GM12872 (cell line): Measurements from ENCODE around the gene LCP1.

Experiments used
- TF ChIP-seq, protein P1 (sequence below): IDR thresholded peaks from 3 replicates; pipeline ENCODE4 v1.5.1; 2011; ENCODE audit warnings: low read depth, mild to moderate bottlenecking, low read length, moderate library complexity; ENCODE audit not compliant: insufficient read depth

The LCP1 gene, protein sequence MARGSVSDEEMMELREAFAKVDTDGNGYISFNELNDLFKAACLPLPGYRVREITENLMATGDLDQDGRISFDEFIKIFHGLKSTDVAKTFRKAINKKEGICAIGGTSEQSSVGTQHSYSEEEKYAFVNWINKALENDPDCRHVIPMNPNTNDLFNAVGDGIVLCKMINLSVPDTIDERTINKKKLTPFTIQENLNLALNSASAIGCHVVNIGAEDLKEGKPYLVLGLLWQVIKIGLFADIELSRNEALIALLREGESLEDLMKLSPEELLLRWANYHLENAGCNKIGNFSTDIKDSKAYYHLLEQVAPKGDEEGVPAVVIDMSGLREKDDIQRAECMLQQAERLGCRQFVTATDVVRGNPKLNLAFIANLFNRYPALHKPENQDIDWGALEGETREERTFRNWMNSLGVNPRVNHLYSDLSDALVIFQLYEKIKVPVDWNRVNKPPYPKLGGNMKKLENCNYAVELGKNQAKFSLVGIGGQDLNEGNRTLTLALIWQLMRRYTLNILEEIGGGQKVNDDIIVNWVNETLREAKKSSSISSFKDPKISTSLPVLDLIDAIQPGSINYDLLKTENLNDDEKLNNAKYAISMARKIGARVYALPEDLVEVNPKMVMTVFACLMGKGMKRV

DNA sequence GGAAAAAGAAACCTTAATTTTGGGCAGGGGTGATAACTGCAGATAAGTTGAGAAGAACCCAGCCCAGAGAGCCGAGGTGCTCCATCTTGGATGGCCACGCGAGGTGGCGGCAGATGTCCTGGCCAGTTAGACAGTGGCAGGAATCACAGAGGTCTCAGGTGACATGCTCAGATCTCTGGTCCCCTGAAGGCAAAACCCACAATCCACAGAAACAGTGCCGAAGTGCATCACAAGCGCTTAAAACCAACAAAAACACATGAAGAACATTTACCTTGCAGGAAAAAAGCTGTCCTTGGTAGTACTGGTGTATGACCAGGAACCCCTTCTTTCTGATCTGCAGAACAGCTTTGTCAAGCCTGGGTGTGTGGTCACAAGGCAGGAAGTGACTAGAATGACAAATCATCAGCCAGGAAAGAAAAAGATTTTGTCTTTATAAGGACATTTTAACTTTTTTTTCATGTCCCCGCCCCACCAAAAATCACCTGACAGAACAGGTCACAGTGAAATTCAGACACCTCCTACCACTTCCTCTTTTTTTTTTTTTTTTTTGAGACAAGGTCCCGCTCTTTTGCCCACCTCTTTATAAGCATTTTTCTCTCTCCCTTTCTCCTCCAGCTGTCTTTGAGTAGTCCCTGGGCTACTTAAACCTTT lies at the start of gene LCP1:
TSS of gene LCP1 (minus strand) at position 338 of the 651 bp plus-strand sequence. CDS start 22,515 bp downstream, outside the sequence.
- TF ChIP-seq, protein P1, sequence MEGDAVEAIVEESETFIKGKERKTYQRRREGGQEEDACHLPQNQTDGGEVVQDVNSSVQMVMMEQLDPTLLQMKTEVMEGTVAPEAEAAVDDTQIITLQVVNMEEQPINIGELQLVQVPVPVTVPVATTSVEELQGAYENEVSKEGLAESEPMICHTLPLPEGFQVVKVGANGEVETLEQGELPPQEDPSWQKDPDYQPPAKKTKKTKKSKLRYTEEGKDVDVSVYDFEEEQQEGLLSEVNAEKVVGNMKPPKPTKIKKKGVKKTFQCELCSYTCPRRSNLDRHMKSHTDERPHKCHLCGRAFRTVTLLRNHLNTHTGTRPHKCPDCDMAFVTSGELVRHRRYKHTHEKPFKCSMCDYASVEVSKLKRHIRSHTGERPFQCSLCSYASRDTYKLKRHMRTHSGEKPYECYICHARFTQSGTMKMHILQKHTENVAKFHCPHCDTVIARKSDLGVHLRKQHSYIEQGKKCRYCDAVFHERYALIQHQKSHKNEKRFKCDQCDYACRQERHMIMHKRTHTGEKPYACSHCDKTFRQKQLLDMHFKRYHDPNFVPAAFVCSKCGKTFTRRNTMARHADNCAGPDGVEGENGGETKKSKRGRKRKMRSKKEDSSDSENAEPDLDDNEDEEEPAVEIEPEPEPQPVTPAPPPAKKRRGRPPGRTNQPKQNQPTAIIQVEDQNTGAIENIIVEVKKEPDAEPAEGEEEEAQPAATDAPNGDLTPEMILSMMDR, result no peak

GRCh38 chr13:46229251-46229650 lies 47.3 kb upstream of the LCP1 start:
- TF ChIP-seq, protein P1, result no peak

GRCh38 chr13:46213242-46213641 lies 31.3 kb upstream of the LCP1 start:
- TF ChIP-seq, protein P1, result no peak

- TF ChIP-seq, protein P1, result no peak
Observed at GRCh38 chr13:46211483-46212351, 29.7 kb upstream of the LCP1 start, which contains the start of gene LRRC63. TSS of gene LRRC63 (plus strand) at chr13:46211928. CDS start at chr13:46213035, 1,107 bp downstream.

DNA sequence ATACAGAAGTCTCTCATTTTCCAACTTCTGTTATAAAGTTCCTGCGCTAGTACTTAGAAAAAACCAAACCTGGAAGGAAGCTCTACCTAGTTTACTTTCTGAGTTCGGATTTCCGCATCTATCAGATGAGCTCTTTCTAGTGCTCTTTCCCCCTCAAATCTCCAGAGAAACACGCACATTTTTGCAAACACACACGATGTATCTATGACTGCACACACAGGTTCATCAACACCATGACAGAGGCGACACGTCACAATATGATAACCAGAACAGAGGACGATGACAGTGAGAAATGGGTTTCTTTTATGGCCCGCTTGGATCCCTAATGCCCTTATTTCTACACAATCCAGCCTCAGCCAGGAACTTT lies 29.1 kb upstream of the LCP1 start:
- TF ChIP-seq, protein P1, result no peak

DNA sequence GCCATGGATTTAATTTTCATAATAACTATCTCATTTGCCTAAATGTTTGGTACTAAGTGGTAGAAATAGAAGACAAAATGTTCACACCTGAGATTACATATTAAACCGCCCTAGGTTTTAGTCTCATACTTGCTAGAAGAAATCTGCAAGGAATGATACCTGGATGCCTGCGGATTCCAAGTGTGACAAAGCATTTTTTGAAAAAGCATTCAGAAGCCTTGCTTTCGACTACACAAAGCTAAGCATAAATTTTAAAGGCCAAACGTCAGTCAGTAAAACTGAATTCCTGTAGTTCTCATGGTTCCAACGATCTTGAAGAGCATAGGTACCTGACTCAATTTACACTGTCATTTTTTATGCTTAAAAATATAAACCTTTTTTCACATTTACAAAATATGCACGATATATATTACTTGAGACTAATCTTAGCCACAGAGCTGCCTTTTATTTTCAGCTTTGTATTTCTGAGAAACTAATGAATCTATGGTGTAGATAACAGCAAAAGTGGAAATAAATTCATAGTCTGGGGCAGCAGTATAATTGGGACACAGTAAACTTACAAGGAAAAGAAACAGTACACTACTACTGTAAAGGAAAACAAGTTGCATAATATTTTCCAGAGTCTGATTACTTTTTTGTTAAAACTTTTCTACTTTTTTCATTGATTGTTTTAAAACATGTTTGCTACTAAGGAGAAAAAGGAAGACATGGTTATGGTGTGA lies 28.5 kb upstream of the LCP1 start:
- TF ChIP-seq, protein P1, result no peak
